SIG-M5 treated with dmso at 0.1 percent for 504 hours (cell line): ENCODE measurements around the gene KPNA5.

ENCODE experiments used
- DNase-seq: peaks from one replicate; lab custom pipeline; 2025; ENCODE audit not compliant: unreplicated experiment; lab: John Stamatoyannopoulos, UW

The KPNA5 gene

DNA sequence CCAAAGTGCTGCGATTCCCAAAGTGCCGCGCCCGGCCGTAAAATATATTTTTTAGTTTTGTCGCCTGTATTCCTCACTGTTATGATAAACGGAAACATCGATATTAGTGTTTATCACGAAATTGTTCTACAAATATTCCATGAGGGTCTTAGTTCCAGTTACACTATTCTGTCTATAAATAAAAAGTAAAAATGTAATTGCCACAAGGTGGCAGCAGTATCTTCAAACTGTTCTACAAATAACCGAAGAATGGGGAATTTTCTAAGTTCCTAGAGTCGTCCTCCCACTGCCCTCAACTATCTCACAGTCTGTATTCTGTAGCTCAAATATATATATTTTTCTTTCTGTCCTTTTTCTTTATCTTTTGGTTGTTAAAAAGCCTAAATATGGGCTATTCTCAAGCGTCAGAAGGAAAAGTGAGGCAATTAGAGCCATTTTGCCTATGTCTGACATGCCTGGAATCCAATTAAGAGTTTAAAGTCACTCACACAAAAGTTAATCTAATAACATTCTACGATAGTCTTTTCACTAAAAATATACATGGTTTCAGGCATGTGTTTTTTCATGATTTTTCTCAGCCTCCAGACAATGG is 98.7 kb downstream of the KPNA5 start:
- peak; percentile 17 for DNase-seq

DNA sequence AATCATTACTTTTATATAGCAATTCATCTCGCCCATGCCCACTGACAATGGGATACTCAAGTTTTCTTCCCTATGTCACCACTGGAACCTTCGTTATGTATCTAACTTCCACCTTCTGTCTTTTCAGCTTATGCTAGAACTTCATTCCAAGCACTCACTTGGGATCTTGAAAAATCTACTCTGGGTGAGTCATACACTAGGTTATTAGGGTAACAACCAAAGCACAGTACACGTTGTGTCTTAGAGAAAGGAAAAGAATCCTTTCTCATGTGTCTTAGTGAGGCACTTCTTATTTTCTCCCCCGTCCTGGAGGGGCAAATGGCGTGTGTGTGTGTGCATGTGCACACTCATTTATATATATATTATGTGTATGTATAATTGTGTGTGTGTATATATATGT is 102.8 kb downstream of the KPNA5 start:
- no peak for DNase-seq
